HCT116 (cell line): ENCODE results near the gene NME9. TPM values are rescaled to one million over a fixed set of nuclear protein-coding genes. Genes with fewer than 3 reads are reported as not detected.

Source experiments
- ATAC-seq: fragments of 200-7000 bp; cut with Tn5 transposase; 2 replicates; pipeline ENCODE4 v1.9.1; 2020; ENCODE audit warnings: mild to moderate bottlenecking, moderate library complexity
- BruUV-seq: library from RNA; stranded (reverse); fragments of 400-500 nt; replicated peaks from 2 replicates; lab custom pipeline; 2021; lab: Mats Ljungman, UMichigan
- CTCF ChIA-PET: fragments of 300-600 bp; sonication (Branson Sonifier 250); formaldehyde crosslinking; loops from one replicate; lab custom pipeline; 2021; ENCODE audit warnings: antibody characterized with exemption; lab: Charles Lee
- POLR2A ChIA-PET: fragments of 300-600, 350-600 bp; sonication (Branson Sonifier 250); formaldehyde crosslinking; loops from one replicate; lab custom pipeline; 2021; ENCODE audit warnings: antibody characterized with exemption; lab: Charles Lee
- RAD21 ChIA-PET, 2 experiments: fragments of 300-600 bp; sonication (Branson Sonifier 250); formaldehyde crosslinking; loops; one replicate each; lab custom pipeline; 2023; ENCODE audit warnings: low total read pairs in 2 of 2; ENCODE audit not compliant: uncharacterized antibody in 2 of 2, unreplicated experiment in 2 of 2, low non-redundant PET in 1 of 2; lab: Charles Lee
- DNase-seq: peaks from one replicate; pipeline ENCODE4 v3.0.0-alpha.2; 2010; ENCODE audit warnings: low read depth, low spot score
- H2AFZ ChIP-seq: fragments of 200-600 bp; shearing (Covaris generic), sonication (generic); 2 replicates; pipeline ENCODE4 v1.6.1; 2017; ENCODE audit warnings: low read depth, mixed run types, mixed read lengths, antibody characterized with exemption, low read length; ENCODE audit not compliant: poor library complexity, severe bottlenecking
- H3K27ac ChIP-seq: 2 replicates; pipeline ENCODE4 v1.5.1; 2012; ENCODE audit warnings: low read depth, low read length
- H3K27me3 ChIP-seq: fragments of 200-600 bp; sonication (generic); 2 replicates; pipeline ENCODE4 v1.6.1; 2016; ENCODE audit warnings: mixed run types, low read length, mixed read lengths; ENCODE audit not compliant: insufficient read depth
- H3K36me3 ChIP-seq, 2 experiments: fragments of 200-500 bp in 1 of 2; fragments of 200-600 bp in 1 of 2; sonication (Bioruptor generic) in 1 of 2; sonication (generic) in 1 of 2; 2 replicates each; pipeline versions ENCODE4 v1.5.1 to v1.6.1; 2014 to 2016; ENCODE audit warnings: low read length in 2 of 2, inconsistent platforms in 1 of 2, mixed read lengths in 1 of 2, mixed run types in 1 of 2; ENCODE audit not compliant: insufficient read depth in 2 of 2, control insufficient read depth in 1 of 2
- H3K4me1 ChIP-seq, 2 experiments: fragments of 200-600 bp in 1 of 2; sonication (generic) in 1 of 2; 2 replicates each; pipeline versions ENCODE4 v1.5.1 to v1.6.1; 2012 to 2017; ENCODE audit warnings: low read length in 2 of 2, inconsistent platforms in 1 of 2, mild to moderate bottlenecking in 1 of 2, mixed read lengths in 1 of 2, mixed run types in 1 of 2, moderate library complexity in 1 of 2; ENCODE audit not compliant: insufficient read depth in 2 of 2, control insufficient read depth in 1 of 2
- H3K4me2 ChIP-seq: fragments of 200-600 bp; sonication (generic); 2 replicates; pipeline ENCODE4 v1.6.1; 2017; ENCODE audit warnings: mixed run types, low read length, mixed read lengths
- H3K4me3 ChIP-seq, 2 experiments: fragments of 200-600 bp in 1 of 2; sonication (generic) in 1 of 2; replicated peaks in 1 of 2; 2 replicates each; pipeline ENCODE4 v1.5.1; 2011 to 2016; ENCODE audit warnings: low read length in 2 of 2, control low read depth in 1 of 2, low read depth in 1 of 2, mild to moderate bottlenecking in 1 of 2, mixed read lengths in 1 of 2, mixed run types in 1 of 2
- H3K79me2 ChIP-seq: fragments of 200-600 bp; sonication (generic); 2 replicates; pipeline ENCODE4 v1.6.1; 2017; ENCODE audit warnings: mild to moderate bottlenecking, mixed run types, low read length, moderate library complexity, mixed read lengths; ENCODE audit not compliant: insufficient read depth
- H3K9ac ChIP-seq: fragments of 200-600 bp; sonication (generic); 2 replicates; pipeline ENCODE4 v1.6.1; 2016; ENCODE audit warnings: low read length, mixed read lengths
- H3K9me2 ChIP-seq: fragments of 200-600 bp; sonication (generic), shearing (Covaris generic); 2 replicates; pipeline ENCODE4 v1.6.1; 2017; ENCODE audit warnings: mixed run types, mild to moderate bottlenecking, moderate library complexity; ENCODE audit not compliant: insufficient read depth
- H3K9me3 ChIP-seq, 2 experiments: fragments of 200-500 bp in 1 of 2; fragments of 200-600 bp in 1 of 2; sonication (Bioruptor generic) in 1 of 2; sonication (generic) in 1 of 2; 2 replicates each; pipeline ENCODE4 v1.6.1; 2014 to 2017; ENCODE audit warnings: low read length in 2 of 2, mixed read lengths in 2 of 2, inconsistent platforms in 1 of 2, low read depth in 1 of 2, mild to moderate bottlenecking in 1 of 2, mixed run types in 1 of 2, moderate library complexity in 1 of 2; ENCODE audit not compliant: control insufficient read depth in 1 of 2, insufficient read depth in 1 of 2
- H4K20me1 ChIP-seq: fragments of 200-600 bp; sonication (generic), shearing (Covaris generic); 2 replicates; pipeline ENCODE4 v1.6.1; 2017; ENCODE audit warnings: mixed run types, mild to moderate bottlenecking, moderate library complexity; ENCODE audit not compliant: insufficient read depth
- EZH2phosphoT487 ChIP-seq: fragments of 200-600 bp; IDR thresholded peaks from 2 replicates; pipeline ENCODE4 v1.6.1; 2018; ENCODE audit warnings: antibody characterized with exemption, borderline replicate concordance
- POLR2A ChIP-seq: IDR thresholded peaks from 2 replicates; pipeline ENCODE4 v1.7.0; 2011; ENCODE audit warnings: borderline replicate concordance; ENCODE audit not compliant: insufficient read depth, insufficient read length; ENCODE audit errors: extremely low read depth
- POLR2AphosphoS5 ChIP-seq: IDR thresholded peaks from 2 replicates; pipeline ENCODE4 v1.6.1; 2011; ENCODE audit warnings: mild to moderate bottlenecking, low read depth, low read length, moderate library complexity
- RAD21 ChIP-seq: IDR thresholded peaks from 2 replicates; pipeline ENCODE4 v1.6.1; 2012; ENCODE audit warnings: low read depth, mild to moderate bottlenecking
- REST ChIP-seq: IDR thresholded peaks from 2 replicates; pipeline ENCODE4 v1.6.1; 2012; ENCODE audit warnings: low read depth
- SRF ChIP-seq: IDR thresholded peaks from 2 replicates; pipeline ENCODE4 v1.6.1; 2012; ENCODE audit warnings: low read depth
- YY1 ChIP-seq: IDR thresholded peaks from 2 replicates; pipeline ENCODE4 v1.6.1; 2011; ENCODE audit warnings: low read length, low read depth, moderate library complexity, mild to moderate bottlenecking; ENCODE audit not compliant: insufficient replicate concordance; ENCODE audit errors: extremely low read depth
- intact Hi-C: fragments of 100-400 bp; cut with micrococcal nuclease; formaldehyde crosslinking; loops from 2 replicates; pipeline ENCODE4 v1.10.0; 2022
- total RNA-seq: library from RNA; stranded (reverse); gene quantifications from one replicate; pipeline ENCODE4 v1.2.1, GENCODE V29; 2021; ENCODE audit not compliant: unreplicated experiment

NME9 gene
- total RNA-seq, 1 experiment from 2014 or later, result 0.79 TPM

GRCh38 chr3:138367326-138367850, 37.7 kb upstream of the NME9 start (continued):
- TF ChIP-seq REST (no peak), YY1 (no peak)

- intact Hi-C loops, result no loop called here
- Histone ChIP-seq H3K4me3 (no peak overlapping the region), H3K27me3 (no peaks in the 10 kb centered on the region), H3K36me3 (no peaks in the 10 kb centered on the region), H3K4me2 (no peak overlapping the region), H4K20me1 (no peaks in the 10 kb centered on the region), H3K9me2 (no peaks in the 10 kb centered on the region), H3K9me3 (no peaks in the 10 kb centered on the region), H3K4me1 (peaks cover 8 to 9% of the 10 kb centered on the region in 2 experiments), H3K9ac (no peak overlapping the region), H2AFZ (no peak overlapping the region), H3K27ac (no peak overlapping the region), H3K79me2 (no peaks in the 10 kb centered on the region)
- ChIA-PET RAD21 (no interaction called here), POLR2A (no interaction called here), CTCF (no interaction called here)
- ATAC-seq (no peak), DNase-seq (no peak)
- no TSS peak for BruUV-seq
- TF ChIP-seq POLR2A (no peak), POLR2AphosphoS5 (no peak), RAD21 (no peak), SRF (no peak), EZH2phosphoT487 (no peak), YY1 (no peak)
These were observed 36.5 kb upstream of the NME9 start for GRCh38 chr3:138366006-138366759.
